Stimulated activated CD4-positive, alpha-beta T cell treated with anti-CD3 and anti-CD28 coated beads, TNF-alpha, amount 100 ng/mL, for 1 hour (primary cell): ENCODE measurements around the gene LTV1.

Experiments used
- DNase-seq, 3 donors: peaks; one replicate each; pipeline ENCODE4 v3.0.0-alpha.2; 2020; ENCODE audit warnings: low read depth in 3 of 3, low spot score in 1 of 3

LTV1 gene

GRCh38 chr6:143884216-143884900 is 41.2 kb downstream of the LTV1 start:
- no peak for DNase-seq

- DNase-seq = no peak
These were observed 42.0 kb downstream of the LTV1 start for GRCh38 chr6:143885116-143885515.

- no peak for DNase-seq
These were observed 51.5 kb downstream of the LTV1 start for GRCh38 chr6:143894655-143895054.

GRCh38 chr6:143896126-143896860 is 53.2 kb downstream of the LTV1 start:
- no peak for DNase-seq

GRCh38 chr6:143900358-143900757 is 57.2 kb downstream of the LTV1 start:
- DNase-seq = no peak

- no peak for DNase-seq
These were observed 59.0 kb downstream of the LTV1 start for GRCh38 chr6:143901885-143902750.

GRCh38 chr6:143902827-143903226 is 59.7 kb downstream of the LTV1 start:
- no peak for DNase-seq

- no peak for DNase-seq
These were observed 67.9 kb downstream of the LTV1 start for GRCh38 chr6:143911028-143911427.

GRCh38 chr6:143912671-143913070 is 69.5 kb downstream of the LTV1 start:
- DNase-seq = no peak
